ENCODE measurements around the gene DENND1B.

DNA sequence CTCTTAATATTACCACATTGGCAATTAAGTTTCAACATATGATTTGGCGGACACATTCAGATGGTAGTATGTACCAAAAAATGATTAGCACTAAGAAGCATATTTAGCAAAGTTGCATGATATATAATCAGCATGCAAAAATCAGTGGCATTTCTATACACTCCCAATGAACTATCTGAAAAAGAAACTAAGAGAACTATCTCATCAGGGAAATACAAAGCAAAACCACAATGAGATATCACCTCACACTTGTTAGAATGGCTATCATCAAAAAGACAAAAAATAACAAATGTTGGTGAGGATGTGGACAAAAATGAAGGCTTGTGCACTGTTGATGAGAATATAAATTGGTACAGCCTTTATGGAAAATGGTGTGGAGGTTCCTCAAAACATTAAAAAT is 31.4 kb upstream of the DENND1B start:
- TF ChIP-seq, protein P1, sequence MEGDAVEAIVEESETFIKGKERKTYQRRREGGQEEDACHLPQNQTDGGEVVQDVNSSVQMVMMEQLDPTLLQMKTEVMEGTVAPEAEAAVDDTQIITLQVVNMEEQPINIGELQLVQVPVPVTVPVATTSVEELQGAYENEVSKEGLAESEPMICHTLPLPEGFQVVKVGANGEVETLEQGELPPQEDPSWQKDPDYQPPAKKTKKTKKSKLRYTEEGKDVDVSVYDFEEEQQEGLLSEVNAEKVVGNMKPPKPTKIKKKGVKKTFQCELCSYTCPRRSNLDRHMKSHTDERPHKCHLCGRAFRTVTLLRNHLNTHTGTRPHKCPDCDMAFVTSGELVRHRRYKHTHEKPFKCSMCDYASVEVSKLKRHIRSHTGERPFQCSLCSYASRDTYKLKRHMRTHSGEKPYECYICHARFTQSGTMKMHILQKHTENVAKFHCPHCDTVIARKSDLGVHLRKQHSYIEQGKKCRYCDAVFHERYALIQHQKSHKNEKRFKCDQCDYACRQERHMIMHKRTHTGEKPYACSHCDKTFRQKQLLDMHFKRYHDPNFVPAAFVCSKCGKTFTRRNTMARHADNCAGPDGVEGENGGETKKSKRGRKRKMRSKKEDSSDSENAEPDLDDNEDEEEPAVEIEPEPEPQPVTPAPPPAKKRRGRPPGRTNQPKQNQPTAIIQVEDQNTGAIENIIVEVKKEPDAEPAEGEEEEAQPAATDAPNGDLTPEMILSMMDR (IDR thresholded peaks at IDR 0.05), result no peak
- TF ChIP-seq POLR2AphosphoS5 (IDR thresholded peaks at IDR 0.05) (no peak), POLR2A (IDR thresholded peaks at IDR 0.05) (no peak), EP300 (IDR thresholded peaks at IDR 0.05) (no peak)
